Measurements from ENCODE around the gene HRH4.

HRH4 gene

DNA sequence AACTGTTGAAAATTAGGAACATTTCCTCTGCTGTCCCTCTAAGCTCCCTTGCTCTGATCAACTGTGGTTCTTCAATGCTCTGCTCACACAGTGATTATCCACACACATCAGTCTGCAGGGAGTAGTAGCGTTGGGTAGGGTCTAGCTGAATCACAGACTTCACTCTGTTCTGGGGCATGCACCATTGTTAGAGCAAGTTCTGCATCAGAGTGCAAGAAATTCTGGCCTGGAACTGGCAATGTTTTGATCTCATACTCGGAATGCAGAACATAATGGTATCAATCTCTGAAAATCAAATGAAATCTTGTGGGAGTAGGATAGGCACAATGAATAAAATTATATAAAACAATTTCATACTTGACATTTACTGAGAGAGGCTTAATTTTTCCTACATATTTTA is 55.3 kb downstream of the HRH4 start:
- no peak overlapping the region for H3K9ac ChIP-seq (ENCODE audit: low read length)
- H3K36me3 ChIP-seq (ENCODE audit: control insufficient read depth, low read depth, low read length): no peaks in the 10 kb centered on the region
- no peak overlapping the region for H3K27ac ChIP-seq (ENCODE audit: low read length)
- H3K27me3 ChIP-seq (ENCODE audit: control insufficient read depth, insufficient read depth, low read length): no peaks in the 10 kb centered on the region
- H3K9me3 ChIP-seq (ENCODE audit: control insufficient read depth, low read depth, low read length): no peaks in the 10 kb centered on the region
- no peaks in the 10 kb centered on the region for H3K4me1 ChIP-seq (ENCODE audit: control insufficient read depth, low read depth, low read length)
- no peak overlapping the region for H3K4me3 ChIP-seq (ENCODE audit: low read length)

DNA sequence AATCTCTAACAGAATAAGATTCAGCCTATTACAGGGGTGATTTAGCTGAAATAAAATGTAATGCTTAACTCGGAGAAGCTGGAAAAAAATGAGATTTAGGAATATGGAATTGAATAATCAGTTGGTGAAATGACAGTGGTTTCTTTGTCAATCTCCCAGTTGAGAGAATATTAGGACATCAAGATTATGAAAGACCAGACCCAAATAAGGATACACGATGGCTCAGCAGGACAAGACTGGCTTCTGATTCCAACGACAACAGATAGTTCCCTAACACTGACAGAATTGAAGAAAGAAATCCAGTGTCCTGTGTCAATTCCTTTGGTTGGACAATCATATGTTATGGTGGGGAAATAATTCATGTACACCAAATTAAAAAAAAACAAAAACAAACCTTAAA is 55.8 kb downstream of the HRH4 start:
- Histone ChIP-seq H3K4me3 (ENCODE audit: low read length) (no peak overlapping the region), H3K4me1 (ENCODE audit: control insufficient read depth, low read depth, low read length) (no peaks in the 10 kb centered on the region), H3K9ac (ENCODE audit: low read length) (no peak overlapping the region), H3K27me3 (ENCODE audit: control insufficient read depth, insufficient read depth, low read length) (no peaks in the 10 kb centered on the region), H3K27ac (ENCODE audit: low read length) (no peak overlapping the region), H3K9me3 (ENCODE audit: control insufficient read depth, low read depth, low read length) (no peaks in the 10 kb centered on the region), H3K36me3 (ENCODE audit: control insufficient read depth, low read depth, low read length) (no peaks in the 10 kb centered on the region)

DNA sequence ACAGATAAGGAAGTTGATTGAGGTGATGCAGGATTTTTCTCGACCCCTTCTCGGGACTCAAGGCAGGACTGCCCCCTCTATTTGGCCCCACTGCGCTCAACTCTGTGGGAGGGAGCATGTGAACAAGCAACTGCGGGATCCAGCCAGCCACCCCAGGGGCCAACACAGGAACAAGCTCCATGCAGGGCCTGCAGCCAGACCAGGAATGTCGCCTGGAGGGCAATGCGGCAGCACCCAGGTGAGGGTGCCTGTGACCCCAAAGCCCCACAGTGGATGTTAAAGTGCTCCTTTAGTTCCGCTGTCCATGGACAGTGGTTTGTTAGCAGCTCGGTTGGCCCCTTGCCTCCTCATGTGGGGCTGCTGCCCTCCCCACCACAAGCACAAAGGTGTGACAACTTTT is 57.1 kb downstream of the HRH4 start:
- H3K4me3 ChIP-seq (ENCODE audit: low read length): no peak overlapping the region
- no peaks in the 10 kb centered on the region for H3K4me1 ChIP-seq (ENCODE audit: control insufficient read depth, low read depth, low read length)
- no peak overlapping the region for H3K9ac ChIP-seq (ENCODE audit: low read length)
- no peak overlapping the region for H3K27ac ChIP-seq (ENCODE audit: low read length)
- H3K36me3 ChIP-seq (ENCODE audit: control insufficient read depth, low read depth, low read length): no peaks in the 10 kb centered on the region
- H3K9me3 ChIP-seq (ENCODE audit: control insufficient read depth, low read depth, low read length): no peaks in the 10 kb centered on the region
- H3K27me3 ChIP-seq (ENCODE audit: control insufficient read depth, insufficient read depth, low read length): no peaks in the 10 kb centered on the region

DNA sequence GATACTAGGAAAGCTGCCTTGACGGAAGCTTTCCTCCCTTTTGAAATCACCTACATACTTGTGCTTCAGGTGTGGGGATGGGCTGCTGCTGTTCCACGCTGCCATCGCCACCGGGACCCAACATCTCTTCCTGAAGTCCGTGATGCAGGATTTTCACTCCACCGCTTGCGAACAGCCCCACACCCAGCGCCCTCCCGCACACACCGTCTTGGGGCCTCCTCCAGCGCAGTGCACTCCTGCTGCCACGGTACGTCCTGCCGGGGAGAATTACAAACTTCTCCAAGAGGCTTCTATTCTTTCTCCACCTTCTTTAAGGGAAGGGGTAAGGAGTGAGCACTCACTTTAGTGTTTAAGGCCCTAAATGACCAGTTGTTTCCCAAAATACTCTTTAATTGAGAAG is 58.2 kb downstream of the HRH4 start:
- H3K27me3 ChIP-seq (ENCODE audit: control insufficient read depth, insufficient read depth, low read length): no peaks in the 10 kb centered on the region
- H3K27ac ChIP-seq (ENCODE audit: low read length): no peak overlapping the region
- H3K4me3 ChIP-seq (ENCODE audit: low read length): no peak overlapping the region
- H3K9me3 ChIP-seq (ENCODE audit: control insufficient read depth, low read depth, low read length): no peaks in the 10 kb centered on the region
- no peak overlapping the region for H3K9ac ChIP-seq (ENCODE audit: low read length)
- no peaks in the 10 kb centered on the region for H3K4me1 ChIP-seq (ENCODE audit: control insufficient read depth, low read depth, low read length)
- H3K36me3 ChIP-seq (ENCODE audit: control insufficient read depth, low read depth, low read length): no peaks in the 10 kb centered on the region

Measured in iPS-18a (cell line).